ENCODE data around the gene NSG2.
"Not testable (repeated sequence)": the region's sequence is repeated elsewhere in the genome, so short reads cannot be mapped to it uniquely, and the experiment has no call there.

Gene NSG2

GRCh38 chr5:174063082-174063756 is 17.7 kb downstream of the NSG2 start:
- DNase-seq = no peak

GRCh38 chr5:174064171-174064570 is 18.7 kb downstream of the NSG2 start:
- DNase-seq = no peak

GRCh38 chr5:174065528-174066197 is 20.2 kb downstream of the NSG2 start:
- no peak for DNase-seq

GRCh38 chr5:174067499-174067898 is 22.0 kb downstream of the NSG2 start:
- DNase-seq = no peak

GRCh38 chr5:174071484-174071883 is 26.0 kb downstream of the NSG2 start:
- DNase-seq = no peak

GRCh38 chr5:174073122-174073660 is 27.7 kb downstream of the NSG2 start:
- no peak for DNase-seq

- no peak for DNase-seq
These were observed 28.9 kb downstream of the NSG2 start for GRCh38 chr5:174074369-174074768.

- no peak for DNase-seq
These were observed 32.9 kb downstream of the NSG2 start for GRCh38 chr5:174078416-174078815.

GRCh38 chr5:174082286-174082685 is 36.8 kb downstream of the NSG2 start:
- no peak for DNase-seq

GRCh38 chr5:174083056-174083827 is 37.7 kb downstream of the NSG2 start:
- DNase-seq = no peak

- no peak for DNase-seq
These were observed 39.2 kb downstream of the NSG2 start for GRCh38 chr5:174084691-174085154.

GRCh38 chr5:174086751-174087150 is 41.2 kb downstream of the NSG2 start:
- no peak for DNase-seq

GRCh38 chr5:174087783-174088182 is 42.3 kb downstream of the NSG2 start:
- DNase-seq = no peak

GRCh38 chr5:174090129-174090528 is 44.6 kb downstream of the NSG2 start:
- no peak for DNase-seq

- no peak for DNase-seq
These were observed 47.6 kb downstream of the NSG2 start for GRCh38 chr5:174093123-174093522.

- DNase-seq = no peak
These were observed 49.5 kb downstream of the NSG2 start for GRCh38 chr5:174094857-174095606.

GRCh38 chr5:174096619-174097018 is 51.1 kb downstream of the NSG2 start:
- DNase-seq = no peak

- DNase-seq = no peak
These were observed 52.1 kb downstream of the NSG2 start for GRCh38 chr5:174097486-174098185.

- no peak for DNase-seq
These were observed 53.2 kb downstream of the NSG2 start for GRCh38 chr5:174098694-174099093.

- no peak for DNase-seq
These were observed 55.0 kb downstream of the NSG2 start for GRCh38 chr5:174100490-174100889.

- no peak for DNase-seq
These were observed 55.8 kb downstream of the NSG2 start for GRCh38 chr5:174101195-174101730.

- DNase-seq = not testable (repeated sequence)
These were observed 57.1 kb downstream of the NSG2 start for GRCh38 chr5:174102574-174102973.
